A204.1 (cell line): ENCODE measurements around the gene NMNAT2.

Experiments used
- FAIRE-seq: peaks from 2 replicates; lab custom pipeline; 2012; peaks lifted over from hg19 to GRCh38; lab: Jason Lieb, UNC

Gene NMNAT2

DNA sequence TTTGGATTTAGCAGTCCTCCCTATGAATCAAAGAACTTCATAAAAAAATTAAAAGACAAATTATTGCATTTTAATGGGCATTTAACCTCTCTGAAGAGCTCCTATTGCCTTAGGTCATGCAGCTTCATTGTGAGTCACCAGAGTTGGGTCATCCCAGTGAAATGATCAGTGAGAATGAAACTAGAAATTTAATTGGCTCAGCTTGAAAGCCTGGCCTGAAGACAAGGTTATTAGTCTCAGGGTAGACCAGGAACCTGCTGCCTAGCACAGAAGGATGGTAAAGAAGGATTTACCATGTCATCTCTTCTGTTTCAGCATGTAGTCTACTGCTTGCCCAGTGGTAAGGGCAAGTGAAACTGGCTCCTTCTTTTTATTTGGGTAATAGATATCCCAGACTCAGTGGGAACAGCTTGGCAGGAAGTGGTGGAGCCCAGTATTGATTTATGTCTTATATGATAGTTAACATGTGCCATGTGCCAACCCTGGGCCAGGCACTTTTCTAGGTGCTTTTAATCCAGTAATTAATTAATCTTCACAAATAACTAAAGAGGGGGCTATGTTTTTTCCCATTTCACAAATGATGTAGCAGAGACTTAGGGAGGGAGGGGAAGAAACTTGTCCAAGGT, 208.5 kb downstream of the NMNAT2 start:
- no peak for FAIRE-seq

DNA sequence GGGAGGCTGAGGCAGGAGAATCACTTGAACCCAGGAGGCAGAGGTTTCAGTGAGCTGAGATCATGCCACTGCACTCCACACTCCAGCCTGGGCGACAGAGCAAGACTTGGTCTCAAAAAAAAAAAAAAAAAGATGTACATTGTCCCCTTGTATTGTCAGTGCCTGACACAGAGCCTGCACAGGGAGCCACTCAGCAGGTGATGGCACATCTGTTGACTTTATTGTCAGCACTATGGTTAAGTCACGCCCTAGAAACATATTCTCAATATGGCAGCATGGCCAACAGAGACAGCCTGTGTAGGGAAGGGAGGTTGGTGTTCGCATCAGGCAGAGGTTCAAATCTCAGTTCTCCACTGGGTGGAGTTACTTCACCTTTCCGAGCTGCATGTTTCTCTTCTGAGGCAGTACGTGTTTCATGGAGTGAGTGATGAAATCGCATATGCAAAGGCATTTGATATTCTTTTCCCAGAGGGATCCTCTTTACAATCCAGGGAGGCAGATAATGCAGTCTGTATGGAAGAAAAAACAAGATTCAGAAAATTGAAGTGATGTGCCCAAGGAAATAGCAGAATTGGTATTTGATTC, 211.6 kb downstream of the NMNAT2 start:
- no peak for FAIRE-seq

DNA sequence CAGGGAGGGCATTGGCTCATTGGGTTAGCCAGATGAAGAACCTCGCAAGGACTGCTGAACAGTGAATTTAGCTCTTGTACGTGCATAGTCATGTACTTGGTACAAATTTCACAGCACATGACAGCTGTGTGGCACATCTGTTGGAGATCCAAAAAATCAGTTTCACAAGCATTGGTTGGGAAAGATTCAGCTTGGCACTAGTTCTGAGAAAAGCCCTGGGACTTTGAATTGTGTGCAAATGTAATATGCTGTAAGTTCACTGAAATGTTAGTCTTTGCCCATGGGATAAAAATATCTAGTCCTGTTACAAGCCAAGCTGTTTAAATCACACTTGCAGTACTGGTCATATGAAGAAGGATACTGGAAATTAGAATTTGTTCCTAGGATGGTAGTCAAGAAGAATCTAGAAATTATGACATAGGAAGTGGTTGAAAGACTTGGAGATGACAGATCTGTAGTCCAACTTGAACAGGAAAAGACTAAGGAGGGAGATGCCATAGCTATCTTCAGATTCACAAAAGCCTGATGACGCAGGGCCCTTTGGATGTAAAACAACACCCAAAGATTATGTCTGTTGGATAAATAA, 212.9 kb downstream of the NMNAT2 start:
- no peak for FAIRE-seq

DNA sequence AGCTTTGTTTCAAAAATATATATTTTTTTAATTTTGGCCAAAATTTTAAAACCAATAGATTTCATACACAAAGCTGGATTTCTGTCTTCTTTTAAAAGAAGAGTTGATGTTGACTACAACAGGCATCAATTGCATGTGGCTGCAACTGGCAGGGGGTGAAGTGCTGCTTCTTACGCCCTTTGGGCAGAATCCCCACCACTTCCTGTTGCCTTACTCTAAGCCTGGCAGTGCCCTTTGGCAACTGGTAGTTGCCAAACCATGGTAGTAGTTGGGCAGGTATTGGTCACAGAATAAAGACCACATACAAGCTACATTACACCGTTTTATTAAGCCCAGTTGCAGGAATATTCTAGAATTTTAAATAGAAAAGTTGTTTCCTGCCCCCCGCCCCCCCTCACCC, 215.1 kb downstream of the NMNAT2 start:
- no peak for FAIRE-seq

DNA sequence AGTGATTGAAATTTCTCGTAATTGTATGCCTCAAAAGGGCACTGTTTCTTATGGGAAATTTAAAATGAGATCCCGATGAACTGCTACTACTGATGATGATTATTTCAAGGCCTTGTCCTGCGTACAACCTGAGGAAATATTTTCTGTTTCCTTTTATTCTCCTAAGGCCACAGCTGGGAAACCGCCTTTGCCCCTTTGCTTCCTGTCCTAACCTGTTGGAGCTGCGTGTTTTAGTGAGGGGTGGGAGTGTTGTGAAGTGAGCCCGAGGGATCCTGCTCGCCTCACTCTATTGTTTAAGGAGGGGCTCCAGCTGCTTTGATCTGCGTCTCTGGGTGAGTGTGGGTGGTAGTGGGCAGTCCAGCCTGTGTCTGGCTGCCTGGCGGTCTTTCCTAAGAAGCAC, 217.7 kb downstream of the NMNAT2 start:
- FAIRE-seq = no peak

DNA sequence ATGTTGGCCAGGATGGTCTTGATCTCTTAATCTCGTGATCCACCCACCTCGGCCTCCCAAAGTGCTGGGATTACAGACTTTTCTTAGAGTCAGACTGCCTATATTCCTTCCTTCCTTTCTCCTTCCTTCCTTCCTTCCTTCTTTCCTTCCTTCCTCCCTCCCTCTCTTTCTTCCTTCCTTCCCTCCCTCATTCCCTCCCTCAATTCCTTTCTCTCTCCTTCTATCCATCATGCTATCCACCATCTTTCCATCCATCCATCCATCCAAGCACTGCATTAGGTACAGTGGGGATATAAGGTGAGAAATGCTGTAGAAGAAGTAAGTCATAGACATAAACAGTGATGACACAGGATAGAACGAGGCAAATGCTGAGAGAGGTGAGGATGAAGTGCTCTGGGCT, 218.9 kb downstream of the NMNAT2 start:
- no peak for FAIRE-seq

DNA sequence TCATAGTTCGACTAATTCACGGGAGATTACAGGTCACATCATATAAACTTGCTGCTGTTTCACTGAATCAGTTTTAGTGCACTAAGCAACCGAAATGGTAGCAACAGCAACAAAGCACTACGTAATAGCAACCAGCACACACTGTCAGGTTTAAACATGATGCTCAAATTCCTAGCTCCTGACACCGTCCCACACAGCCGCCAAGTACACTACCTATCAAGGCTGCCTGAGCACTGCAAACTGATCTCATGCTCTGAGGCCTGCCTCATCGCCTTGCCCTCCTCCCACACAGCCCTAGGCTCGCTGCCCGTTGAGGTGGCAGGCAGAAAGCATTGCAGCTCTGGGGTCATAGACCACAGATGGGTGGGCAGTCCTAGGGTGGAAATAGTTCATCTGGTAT, 219.7 kb downstream of the NMNAT2 start:
- no peak for FAIRE-seq
